ENCODE results near the gene RESF1.
"Not testable (repeated sequence)": the region's sequence is repeated elsewhere in the genome, so short reads cannot be mapped to it uniquely, and the experiment has no call there.

Gene RESF1

GRCh38 chr12:31959161-31959700 lies at the start of gene RESF1:
RESF1 (plus strand) TSS chr12:31959415; CDS start chr12:31980956, 21,541 bp downstream.
- peak; percentile 89 for DNase-seq

- DNase-seq, result no peak
Measured at GRCh38 chr12:31914927-31915326, 44.3 kb upstream of the RESF1 start.

GRCh38 chr12:31915446-31915845 lies 43.8 kb upstream of the RESF1 start:
- no peak for DNase-seq

GRCh38 chr12:31922341-31923062 lies 36.7 kb upstream of the RESF1 start:
- DNase-seq, result no peak

GRCh38 chr12:31923063-31923412 lies 36.2 kb upstream of the RESF1 start:
- DNase-seq, result no peak

GRCh38 chr12:31928246-31929026 lies 30.8 kb upstream of the RESF1 start:
- peak; percentile 50 for DNase-seq

- peak; percentile 14 for DNase-seq
Measured at GRCh38 chr12:31929027-31929526, 30.1 kb upstream of the RESF1 start.

- DNase-seq, result peak; percentile 55
Measured at GRCh38 chr12:31931796-31932715, 27.2 kb upstream of the RESF1 start.

GRCh38 chr12:31944299-31944698 lies 14.9 kb upstream of the RESF1 start:
- no peak for DNase-seq

- DNase-seq, result no peak
Measured at GRCh38 chr12:31947971-31948370, 11.2 kb upstream of the RESF1 start.

GRCh38 chr12:31948697-31949359 lies 10.4 kb upstream of the RESF1 start:
- DNase-seq, result not testable (repeated sequence)

- DNase-seq, result no peak
Measured at GRCh38 chr12:31950088-31950487, 9.1 kb upstream of the RESF1 start.

GRCh38 chr12:31950492-31950891 lies 8.7 kb upstream of the RESF1 start:
- DNase-seq, result no peak

GRCh38 chr12:31951008-31951407 lies 8.2 kb upstream of the RESF1 start:
- DNase-seq, result no peak

- no peak for DNase-seq
Measured at GRCh38 chr12:31951939-31952338, 7.3 kb upstream of the RESF1 start.

GRCh38 chr12:31952418-31952817 lies 6.8 kb upstream of the RESF1 start:
- DNase-seq, result no peak

- DNase-seq, result no peak
Measured at GRCh38 chr12:31954925-31955858, 4.0 kb upstream of the RESF1 start.

- DNase-seq, result no peak
Measured at GRCh38 chr12:31958569-31959160, 550 bp upstream of the RESF1 start.

GRCh38 chr12:31959701-31960391 lies 631 bp downstream of the RESF1 start:
- peak; percentile 74 for DNase-seq

GRCh38 chr12:31961137-31961536 lies 1.9 kb downstream of the RESF1 start:
- no peak for DNase-seq

Data from CD4-positive, alpha-beta T cell treated with Interleukin-17A for 1 hour (primary cell).